Ovary (tissue), 3 donors: ENCODE results near the gene NFIL3.
"Not testable (repeated sequence)": the region's sequence is repeated elsewhere in the genome, so short reads cannot be mapped to it uniquely, and the experiment has no call there.

Experiments used
- CTCF ChIP-seq, 3 donors: fragments of 450-650 bp in 2 of 3; fragments of 200-600 bp in 1 of 3; IDR thresholded peaks; one replicate each; pipeline versions ENCODE4 v1.5.1 to v1.8.0; 2016 to 2022; ENCODE audit warnings: antibody characterized with exemption in 3 of 3, mild to moderate bottlenecking in 1 of 3
- EP300 ChIP-seq: sonication (generic); formaldehyde crosslinking; IDR thresholded peaks from one replicate; pipeline ENCODE4 v1.6.1; 2017; ENCODE audit warnings: antibody characterized with exemption
- POLR2A ChIP-seq: fragments of 450-650 bp; IDR thresholded peaks from one replicate; pipeline ENCODE4 v1.6.1; 2017; ENCODE audit warnings: antibody characterized with exemption, mild to moderate bottlenecking, moderate library complexity
- donor health status: DM: no; HTN: no; CAD: no.

GRCh38 chr9:91370006-91370405, 53.6 kb downstream of the NFIL3 start:
- not testable (repeated sequence) for TF ChIP-seq CTCF (IDR thresholded peaks at IDR 0.05); POLR2A; EP300
